ENCODE data around the gene TCF4.

TCF4 gene

GRCh38 chr18:55381277-55381676 lies 206.7 kb downstream of the TCF4 start:
- TF ChIP-seq EZH2phosphoT487 (IDR thresholded peaks at IDR 0.05; ENCODE audit: borderline replicate concordance, low read length) (no peak), CTCF (IDR thresholded peaks at IDR 0.05; ENCODE audit: low read depth, low read length, poor library complexity, severe bottlenecking) (no peak)
- H3F3A ChIP-seq (ENCODE audit: control insufficient read depth, insufficient read depth) = no peaks in the 10 kb centered on the region
- no peak overlapping the region for H3K4me2 ChIP-seq (ENCODE audit: low read length)
- H3K4me3 ChIP-seq (ENCODE audit: low read length) = no peak overlapping the region
- H3K9me3 ChIP-seq (ENCODE audit: control insufficient read depth, insufficient read depth, low read length) = peaks cover 18% of the 10 kb centered on the region
- no peak overlapping the region for H3K27ac ChIP-seq (ENCODE audit: low read depth, low read length)
- no peaks in the 10 kb centered on the region for H4K20me1 ChIP-seq (ENCODE audit: control insufficient read depth, insufficient read depth, low read depth, low read length)
- H3K9me2 ChIP-seq (replicated peaks; ENCODE audit: control insufficient read depth, low read length) = no peaks in the 10 kb centered on the region
- H3K27me3 ChIP-seq (ENCODE audit: control insufficient read depth, low read length) = no peaks in the 10 kb centered on the region
- peaks cover 61% of the 10 kb centered on the region for H3K4me1 ChIP-seq (ENCODE audit: control insufficient read depth, low read length)
- peaks cover 100% of the 10 kb centered on the region for H3K79me2 ChIP-seq (ENCODE audit: control insufficient read depth, low read length)
- peaks cover 78% of the 10 kb centered on the region for H3K36me3 ChIP-seq (ENCODE audit: control insufficient read depth, low read length)

DNA sequence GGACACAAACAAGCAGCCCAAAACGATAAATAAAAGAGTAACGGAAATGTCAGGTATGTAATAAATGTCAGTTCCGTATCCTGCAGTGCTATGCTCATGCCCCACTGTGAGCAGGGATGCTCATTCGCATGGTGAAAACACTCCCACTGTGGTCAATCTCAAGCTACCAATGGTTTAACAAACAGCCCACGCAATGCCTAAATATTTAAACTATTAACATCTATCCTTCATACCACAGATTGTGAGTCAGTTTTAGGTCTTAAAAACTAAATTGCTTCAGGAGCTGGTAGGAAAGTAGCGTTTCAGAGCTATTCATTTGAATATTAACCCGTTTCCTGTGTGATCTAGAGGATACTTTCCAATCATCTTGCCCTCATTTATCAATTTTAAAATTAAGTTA lies 207.4 kb downstream of the TCF4 start:
- Histone ChIP-seq H3K36me3 (ENCODE audit: control insufficient read depth, low read length) (peaks cover 72% of the 10 kb centered on the region), H3K4me1 (ENCODE audit: control insufficient read depth, low read length) (peaks cover 56% of the 10 kb centered on the region), H4K20me1 (ENCODE audit: control insufficient read depth, insufficient read depth, low read depth, low read length) (no peaks in the 10 kb centered on the region), H3K9me2 (replicated peaks; ENCODE audit: control insufficient read depth, low read length) (no peaks in the 10 kb centered on the region), H3F3A (ENCODE audit: control insufficient read depth, insufficient read depth) (no peaks in the 10 kb centered on the region), H3K4me2 (ENCODE audit: low read length) (no peak overlapping the region), H3K79me2 (ENCODE audit: control insufficient read depth, low read length) (peaks cover 99% of the 10 kb centered on the region), H3K27me3 (ENCODE audit: control insufficient read depth, low read length) (no peaks in the 10 kb centered on the region), H3K27ac (ENCODE audit: low read depth, low read length) (no peak overlapping the region), H3K9me3 (ENCODE audit: control insufficient read depth, insufficient read depth, low read length) (peaks cover 18% of the 10 kb centered on the region), H3K4me3 (ENCODE audit: low read length) (no peak overlapping the region)
- no peak for TF ChIP-seq EZH2phosphoT487 (IDR thresholded peaks at IDR 0.05; ENCODE audit: borderline replicate concordance, low read length)
- no peak for TF ChIP-seq CTCF (IDR thresholded peaks at IDR 0.05; ENCODE audit: low read depth, low read length, poor library complexity, severe bottlenecking)

- no peaks in the 10 kb centered on the region for H3K9me3 ChIP-seq (ENCODE audit: control insufficient read depth, insufficient read depth, low read length)
- peaks cover 26% of the 10 kb centered on the region for H3K4me1 ChIP-seq (ENCODE audit: control insufficient read depth, low read length)
- no peak overlapping the region for H3K27ac ChIP-seq (ENCODE audit: low read depth, low read length)
- no peak overlapping the region for H3K4me3 ChIP-seq (ENCODE audit: low read length)
- peaks cover 43% of the 10 kb centered on the region for H3K36me3 ChIP-seq (ENCODE audit: control insufficient read depth, low read length)
- no peaks in the 10 kb centered on the region for H3K9me2 ChIP-seq (replicated peaks; ENCODE audit: control insufficient read depth, low read length)
- no peak for TF ChIP-seq EZH2phosphoT487 (IDR thresholded peaks at IDR 0.05; ENCODE audit: borderline replicate concordance, low read length)
- TF ChIP-seq CTCF (IDR thresholded peaks at IDR 0.05; ENCODE audit: low read depth, low read length, poor library complexity, severe bottlenecking) = no peak
- H3K4me2 ChIP-seq (ENCODE audit: low read length) = no peak overlapping the region
- H3F3A ChIP-seq (ENCODE audit: control insufficient read depth, insufficient read depth) = peaks cover 3% of the 10 kb centered on the region; the same call in 1 of the 2 replicates
- H3K79me2 ChIP-seq (ENCODE audit: control insufficient read depth, low read length) = peaks cover 96% of the 10 kb centered on the region
- H4K20me1 ChIP-seq (ENCODE audit: control insufficient read depth, insufficient read depth, low read depth, low read length) = no peaks in the 10 kb centered on the region
- no peaks in the 10 kb centered on the region for H3K27me3 ChIP-seq (ENCODE audit: control insufficient read depth, low read length)
Measured at GRCh38 chr18:55376387-55376786, 211.6 kb downstream of the TCF4 start.

Data from DOHH2 (cell line).